HEK293 (cell line): ENCODE measurements around the gene FERMT3.

Source experiments
- AEBP2 ChIP-seq: fragments of 450-650 bp; formaldehyde crosslinking; IDR thresholded peaks from 2 replicates; pipeline ENCODE4 v1.5.1; 2016; ENCODE audit warnings: missing biosample characterization, missing genetic modification characterization, borderline replicate concordance
- BCL11A ChIP-seq: fragments of 450-650 bp; formaldehyde crosslinking; IDR thresholded peaks from 2 replicates; pipeline ENCODE4 v1.5.1; 2016; ENCODE audit warnings: low read depth, missing biosample characterization, missing genetic modification characterization
- EGR2 ChIP-seq: fragments of 450-650 bp; formaldehyde crosslinking; IDR thresholded peaks from 2 replicates; pipeline ENCODE4 v1.5.1; 2016; ENCODE audit warnings: low read depth, missing biosample characterization, missing genetic modification characterization
- HOXA7 ChIP-seq: sonication (generic); formaldehyde crosslinking; IDR thresholded peaks from 2 replicates; pipeline ENCODE4 v1.8.1; 2022; ENCODE audit warnings: missing genetic modification reagents, borderline replicate concordance
- KLF17 ChIP-seq: fragments of 450-650 bp; formaldehyde crosslinking; IDR thresholded peaks from 2 replicates; pipeline ENCODE4 v1.5.1; 2016; ENCODE audit warnings: missing biosample characterization, missing genetic modification characterization
- SCRT2 ChIP-seq: fragments of 450-650 bp; formaldehyde crosslinking; IDR thresholded peaks from 2 replicates; pipeline ENCODE4 v1.5.1; 2016; ENCODE audit warnings: missing biosample characterization, missing genetic modification characterization
- ZBTB10 ChIP-seq: fragments of 450-650 bp; formaldehyde crosslinking; IDR thresholded peaks from 2 replicates; pipeline ENCODE4 v1.5.1; 2016; ENCODE audit warnings: missing biosample characterization, missing genetic modification characterization
- ZNF148 ChIP-seq: fragments of 450-650 bp; formaldehyde crosslinking; IDR thresholded peaks from 2 replicates; pipeline ENCODE4 v1.5.0; 2017; ENCODE audit warnings: missing biosample characterization, missing genetic modification characterization, borderline replicate concordance
- ZNF19 ChIP-seq: fragments of 450-650 bp; formaldehyde crosslinking; IDR thresholded peaks from 2 replicates; pipeline ENCODE4; 2016; ENCODE audit warnings: missing biosample characterization, missing genetic modification characterization, low read depth
- ZNF23 ChIP-seq: fragments of 450-650 bp; formaldehyde crosslinking; IDR thresholded peaks from 2 replicates; pipeline ENCODE4 v1.5.1; 2016; ENCODE audit warnings: missing biosample characterization, missing genetic modification characterization, borderline replicate concordance
- ZNF433 ChIP-seq: fragments of 450-650 bp; formaldehyde crosslinking; IDR thresholded peaks from 2 replicates; pipeline ENCODE4 v1.5.1; 2016; ENCODE audit warnings: missing biosample characterization, missing genetic modification characterization, low read depth
- ZNF544 ChIP-seq: fragments of 450-650 bp; formaldehyde crosslinking; IDR thresholded peaks from 2 replicates; pipeline ENCODE4 v1.5.0; 2017; ENCODE audit warnings: missing biosample characterization, missing genetic modification characterization
- ZNF768 ChIP-seq: fragments of 450-650 bp; formaldehyde crosslinking; IDR thresholded peaks from 2 replicates; pipeline ENCODE4 v1.5.1; 2018; ENCODE audit warnings: missing biosample characterization, mild to moderate bottlenecking, missing genetic modification characterization
- ZSCAN5A ChIP-seq: fragments of 450-650 bp; formaldehyde crosslinking; IDR thresholded peaks from 2 replicates; pipeline ENCODE4 v1.5.1; 2016; ENCODE audit warnings: missing biosample characterization, missing genetic modification characterization
- TF ChIP-seq, protein P1 (sequence below): fragments of 450-650 bp; formaldehyde crosslinking; IDR thresholded peaks from 2 replicates; pipeline ENCODE4 v1.5.1; 2017; ENCODE audit warnings: missing biosample characterization, missing genetic modification characterization
- TF ChIP-seq, protein P2 (sequence below): fragments of 450-650 bp; formaldehyde crosslinking; IDR thresholded peaks from 2 replicates; pipeline ENCODE4 v1.5.1; 2016; ENCODE audit warnings: missing biosample characterization, missing genetic modification characterization
- TF ChIP-seq, protein P3 (sequence below): fragments of 450-650 bp; IDR thresholded peaks from 2 replicates; pipeline ENCODE4 v1.5.1; 2018; ENCODE audit warnings: missing biosample characterization, missing genetic modification characterization
- TF ChIP-seq, protein P4 (sequence below): fragments of 450-650 bp; formaldehyde crosslinking; IDR thresholded peaks from 2 replicates; pipeline ENCODE4 v1.5.1; 2016; ENCODE audit warnings: missing biosample characterization, missing genetic modification characterization
- TF ChIP-seq, protein P5 (sequence below): fragments of 450-650 bp; formaldehyde crosslinking; optimal IDR thresholded peaks from 2 replicates; pipeline ENCODE3; 2016; ENCODE audit warnings: missing biosample characterization, mild to moderate bottlenecking, missing genetic modification characterization

Gene FERMT3

DNA sequence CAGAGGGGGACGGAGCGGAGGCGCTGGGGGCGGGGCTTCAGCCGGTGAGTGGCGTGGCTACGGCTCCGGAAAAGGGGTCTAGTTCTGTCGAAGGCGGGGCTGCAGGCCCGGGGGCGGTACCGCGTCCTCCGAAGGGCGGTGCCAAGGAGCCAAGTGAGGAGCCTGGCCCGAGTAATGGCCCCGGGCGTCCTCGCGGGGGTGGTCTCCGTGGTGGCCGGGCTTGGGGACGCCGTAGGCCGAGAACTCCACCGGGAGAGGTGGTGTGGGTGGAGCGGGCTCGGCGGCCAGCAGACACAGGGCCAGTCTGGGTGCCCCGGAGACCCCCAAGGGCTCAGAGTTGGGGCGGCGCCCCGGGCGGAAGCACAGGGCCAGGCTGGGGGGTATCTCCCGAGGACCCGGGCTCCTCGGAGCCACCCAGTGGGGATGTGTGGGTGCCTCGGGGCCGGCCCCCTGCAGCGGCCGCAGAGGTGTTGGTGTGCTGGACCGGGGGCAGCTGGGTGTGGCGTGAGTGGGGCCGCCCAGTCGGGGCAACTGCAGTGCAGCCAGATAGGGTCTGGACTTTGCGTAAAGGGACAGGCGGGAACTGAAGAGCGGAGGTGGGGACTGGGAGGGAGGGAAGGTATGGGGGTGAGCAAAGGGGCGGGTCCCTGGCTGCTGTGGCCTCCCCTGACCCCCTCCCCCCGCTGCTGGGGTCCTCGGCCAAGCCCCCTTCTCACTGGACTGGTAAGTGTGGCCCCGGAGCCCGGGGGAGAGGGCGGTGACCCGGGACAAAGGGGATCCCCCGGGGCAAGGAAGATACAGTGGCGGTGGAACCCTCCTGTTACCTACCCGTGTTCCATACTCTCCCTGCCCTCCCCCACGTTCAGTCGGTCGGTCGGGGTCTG is 35.2 kb downstream of the FERMT3 start (continued):
- peak; percentile 75 for TF ChIP-seq EGR2 (tag by site-specific recombination)
- TF ChIP-seq, protein P1, sequence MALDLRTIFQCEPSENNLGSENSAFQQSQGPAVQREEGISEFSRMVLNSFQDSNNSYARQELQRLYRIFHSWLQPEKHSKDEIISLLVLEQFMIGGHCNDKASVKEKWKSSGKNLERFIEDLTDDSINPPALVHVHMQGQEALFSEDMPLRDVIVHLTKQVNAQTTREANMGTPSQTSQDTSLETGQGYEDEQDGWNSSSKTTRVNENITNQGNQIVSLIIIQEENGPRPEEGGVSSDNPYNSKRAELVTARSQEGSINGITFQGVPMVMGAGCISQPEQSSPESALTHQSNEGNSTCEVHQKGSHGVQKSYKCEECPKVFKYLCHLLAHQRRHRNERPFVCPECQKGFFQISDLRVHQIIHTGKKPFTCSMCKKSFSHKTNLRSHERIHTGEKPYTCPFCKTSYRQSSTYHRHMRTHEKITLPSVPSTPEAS (tag by site-specific recombination), result no peak
- TF ChIP-seq ZNF433 (tag by site-specific recombination), result no peak
- TF ChIP-seq, protein P2, sequence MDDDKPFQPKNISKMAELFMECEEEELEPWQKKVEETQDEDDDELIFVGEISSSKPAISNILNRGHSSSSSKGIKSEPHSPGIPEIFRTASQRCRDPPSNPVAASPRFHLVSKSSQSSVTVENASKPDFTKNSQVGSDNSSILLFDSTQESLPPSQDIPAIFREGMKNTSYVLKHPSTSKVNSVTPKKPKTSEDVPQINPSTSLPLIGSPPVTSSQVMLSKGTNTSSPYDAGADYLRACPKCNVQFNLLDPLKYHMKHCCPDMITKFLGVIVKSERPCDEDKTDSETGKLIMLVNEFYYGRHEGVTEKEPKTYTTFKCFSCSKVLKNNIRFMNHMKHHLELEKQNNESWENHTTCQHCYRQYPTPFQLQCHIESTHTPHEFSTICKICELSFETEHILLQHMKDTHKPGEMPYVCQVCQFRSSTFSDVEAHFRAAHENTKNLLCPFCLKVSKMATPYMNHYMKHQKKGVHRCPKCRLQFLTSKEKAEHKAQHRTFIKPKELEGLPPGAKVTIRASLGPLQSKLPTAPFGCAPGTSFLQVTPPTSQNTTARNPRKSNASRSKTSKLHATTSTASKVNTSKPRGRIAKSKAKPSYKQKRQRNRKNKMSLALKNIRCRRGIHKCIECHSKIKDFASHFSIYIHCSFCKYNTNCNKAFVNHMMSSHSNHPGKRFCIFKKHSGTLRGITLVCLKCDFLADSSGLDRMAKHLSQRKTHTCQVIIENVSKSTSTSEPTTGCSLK (tag by site-specific recombination), result no peak
- TF ChIP-seq, protein P3, sequence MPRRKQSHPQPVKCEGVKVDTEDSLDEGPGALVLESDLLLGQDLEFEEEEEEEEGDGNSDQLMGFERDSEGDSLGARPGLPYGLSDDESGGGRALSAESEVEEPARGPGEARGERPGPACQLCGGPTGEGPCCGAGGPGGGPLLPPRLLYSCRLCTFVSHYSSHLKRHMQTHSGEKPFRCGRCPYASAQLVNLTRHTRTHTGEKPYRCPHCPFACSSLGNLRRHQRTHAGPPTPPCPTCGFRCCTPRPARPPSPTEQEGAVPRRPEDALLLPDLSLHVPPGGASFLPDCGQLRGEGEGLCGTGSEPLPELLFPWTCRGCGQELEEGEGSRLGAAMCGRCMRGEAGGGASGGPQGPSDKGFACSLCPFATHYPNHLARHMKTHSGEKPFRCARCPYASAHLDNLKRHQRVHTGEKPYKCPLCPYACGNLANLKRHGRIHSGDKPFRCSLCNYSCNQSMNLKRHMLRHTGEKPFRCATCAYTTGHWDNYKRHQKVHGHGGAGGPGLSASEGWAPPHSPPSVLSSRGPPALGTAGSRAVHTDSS (tag by site-specific recombination), result no peak
- TF ChIP-seq ZNF23 (tag by site-specific recombination), result no peak
- TF ChIP-seq HOXA7 (CRISPR knock-in tag), result no peak
- TF ChIP-seq ZNF19, result no peak
- no peak for TF ChIP-seq ZNF148 (tag by site-specific recombination)
- no peak for TF ChIP-seq AEBP2 (tag by site-specific recombination)
- TF ChIP-seq, protein P4, sequence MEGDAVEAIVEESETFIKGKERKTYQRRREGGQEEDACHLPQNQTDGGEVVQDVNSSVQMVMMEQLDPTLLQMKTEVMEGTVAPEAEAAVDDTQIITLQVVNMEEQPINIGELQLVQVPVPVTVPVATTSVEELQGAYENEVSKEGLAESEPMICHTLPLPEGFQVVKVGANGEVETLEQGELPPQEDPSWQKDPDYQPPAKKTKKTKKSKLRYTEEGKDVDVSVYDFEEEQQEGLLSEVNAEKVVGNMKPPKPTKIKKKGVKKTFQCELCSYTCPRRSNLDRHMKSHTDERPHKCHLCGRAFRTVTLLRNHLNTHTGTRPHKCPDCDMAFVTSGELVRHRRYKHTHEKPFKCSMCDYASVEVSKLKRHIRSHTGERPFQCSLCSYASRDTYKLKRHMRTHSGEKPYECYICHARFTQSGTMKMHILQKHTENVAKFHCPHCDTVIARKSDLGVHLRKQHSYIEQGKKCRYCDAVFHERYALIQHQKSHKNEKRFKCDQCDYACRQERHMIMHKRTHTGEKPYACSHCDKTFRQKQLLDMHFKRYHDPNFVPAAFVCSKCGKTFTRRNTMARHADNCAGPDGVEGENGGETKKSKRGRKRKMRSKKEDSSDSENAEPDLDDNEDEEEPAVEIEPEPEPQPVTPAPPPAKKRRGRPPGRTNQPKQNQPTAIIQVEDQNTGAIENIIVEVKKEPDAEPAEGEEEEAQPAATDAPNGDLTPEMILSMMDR, result peak; percentile 42; the same call in 1 of the 2 replicates
- TF ChIP-seq SCRT2 (tag by site-specific recombination), result no peak
- no peak for TF ChIP-seq ZNF544 (tag by site-specific recombination)
- TF ChIP-seq ZSCAN5A (tag by site-specific recombination), result no peak
- TF ChIP-seq ZNF768 (tag by site-specific recombination), result no peak
- TF ChIP-seq ZBTB10 (tag by site-specific recombination), result peak; percentile 34; the same call in 1 of the 2 replicates
- peak; percentile 22; the same call in 1 of the 2 replicates for TF ChIP-seq KLF17 (tag by site-specific recombination)
- TF ChIP-seq, protein P5, sequence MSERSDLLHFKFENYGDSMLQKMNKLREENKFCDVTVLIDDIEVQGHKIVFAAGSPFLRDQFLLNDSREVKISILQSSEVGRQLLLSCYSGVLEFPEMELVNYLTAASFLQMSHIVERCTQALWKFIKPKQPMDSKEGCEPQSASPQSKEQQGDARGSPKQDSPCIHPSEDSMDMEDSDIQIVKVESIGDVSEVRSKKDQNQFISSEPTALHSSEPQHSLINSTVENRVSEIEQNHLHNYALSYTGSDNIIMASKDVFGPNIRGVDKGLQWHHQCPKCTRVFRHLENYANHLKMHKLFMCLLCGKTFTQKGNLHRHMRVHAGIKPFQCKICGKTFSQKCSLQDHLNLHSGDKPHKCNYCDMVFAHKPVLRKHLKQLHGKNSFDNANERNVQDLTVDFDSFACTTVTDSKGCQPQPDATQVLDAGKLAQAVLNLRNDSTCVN (tag by site-specific recombination), result no peak
- no peak for TF ChIP-seq BCL11A (tag by site-specific recombination)
